Neural cell (in vitro differentiated cells): ENCODE data around the gene MDGA2.

Experiments used
- CTCF ChIP-seq: fragments of 450-650 bp; IDR thresholded peaks from 2 replicates; pipeline ENCODE4 v1.5.1; 2014; ENCODE audit warnings: antibody characterized with exemption, mild to moderate bottlenecking, moderate library complexity; ENCODE audit not compliant: poor library complexity, severe bottlenecking
- EP300 ChIP-seq: fragments of 450-650 bp; conservative IDR thresholded peaks from 2 replicates; pipeline ENCODE4 v1.6.1; 2014; ENCODE audit warnings: antibody characterized with exemption, mild to moderate bottlenecking, moderate library complexity; ENCODE audit not compliant: poor library complexity, severe bottlenecking
- EZH2 ChIP-seq: fragments of 200-600, 300-800 bp; shearing (Covaris generic), sonication (generic); IDR thresholded peaks from 2 replicates; pipeline ENCODE4 v1.6.1; 2014; ENCODE audit warnings: antibody characterized with exemption, low read length, borderline replicate concordance, mild to moderate bottlenecking; ENCODE audit not compliant: insufficient read depth, poor library complexity, severe bottlenecking
- MXI1 ChIP-seq: fragments of 450-650 bp; conservative IDR thresholded peaks from 2 replicates; pipeline ENCODE4 v1.6.1; 2014; ENCODE audit warnings: antibody characterized with exemption, mild to moderate bottlenecking; ENCODE audit not compliant: poor library complexity, severe bottlenecking
- POLR2AphosphoS5 ChIP-seq: IDR thresholded peaks from 2 replicates; pipeline ENCODE4 v1.6.1; 2012
- RAD21 ChIP-seq: fragments of 450-650 bp; conservative IDR thresholded peaks from 2 replicates; pipeline ENCODE4 v1.6.1; 2014; ENCODE audit warnings: antibody characterized with exemption, mild to moderate bottlenecking, moderate library complexity
- TF ChIP-seq, protein P1 (sequence below): IDR thresholded peaks from 2 replicates; pipeline ENCODE4 v1.6.1; 2012; ENCODE audit warnings: borderline replicate concordance

GRCh38 chr14:47149326-47149725 is 526.1 kb downstream of the MDGA2 start:
- TF ChIP-seq CTCF (no peak), EZH2 (no peak), RAD21 (no peak), EP300 (no peak), POLR2AphosphoS5 (no peak), MXI1 (no peak)
- TF ChIP-seq, protein P1, sequence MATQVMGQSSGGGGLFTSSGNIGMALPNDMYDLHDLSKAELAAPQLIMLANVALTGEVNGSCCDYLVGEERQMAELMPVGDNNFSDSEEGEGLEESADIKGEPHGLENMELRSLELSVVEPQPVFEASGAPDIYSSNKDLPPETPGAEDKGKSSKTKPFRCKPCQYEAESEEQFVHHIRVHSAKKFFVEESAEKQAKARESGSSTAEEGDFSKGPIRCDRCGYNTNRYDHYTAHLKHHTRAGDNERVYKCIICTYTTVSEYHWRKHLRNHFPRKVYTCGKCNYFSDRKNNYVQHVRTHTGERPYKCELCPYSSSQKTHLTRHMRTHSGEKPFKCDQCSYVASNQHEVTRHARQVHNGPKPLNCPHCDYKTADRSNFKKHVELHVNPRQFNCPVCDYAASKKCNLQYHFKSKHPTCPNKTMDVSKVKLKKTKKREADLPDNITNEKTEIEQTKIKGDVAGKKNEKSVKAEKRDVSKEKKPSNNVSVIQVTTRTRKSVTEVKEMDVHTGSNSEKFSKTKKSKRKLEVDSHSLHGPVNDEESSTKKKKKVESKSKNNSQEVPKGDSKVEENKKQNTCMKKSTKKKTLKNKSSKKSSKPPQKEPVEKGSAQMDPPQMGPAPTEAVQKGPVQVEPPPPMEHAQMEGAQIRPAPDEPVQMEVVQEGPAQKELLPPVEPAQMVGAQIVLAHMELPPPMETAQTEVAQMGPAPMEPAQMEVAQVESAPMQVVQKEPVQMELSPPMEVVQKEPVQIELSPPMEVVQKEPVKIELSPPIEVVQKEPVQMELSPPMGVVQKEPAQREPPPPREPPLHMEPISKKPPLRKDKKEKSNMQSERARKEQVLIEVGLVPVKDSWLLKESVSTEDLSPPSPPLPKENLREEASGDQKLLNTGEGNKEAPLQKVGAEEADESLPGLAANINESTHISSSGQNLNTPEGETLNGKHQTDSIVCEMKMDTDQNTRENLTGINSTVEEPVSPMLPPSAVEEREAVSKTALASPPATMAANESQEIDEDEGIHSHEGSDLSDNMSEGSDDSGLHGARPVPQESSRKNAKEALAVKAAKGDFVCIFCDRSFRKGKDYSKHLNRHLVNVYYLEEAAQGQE: no peak
